NCI-H510A treated with DMSO at 0.1 percent for 48 hours (cell line): ENCODE data around the gene SF3B6.
"Not testable (repeated sequence)": the region's sequence is repeated elsewhere in the genome, so short reads cannot be mapped to it uniquely, and the experiment has no call there.

ENCODE experiments used
- DNase-seq: peaks from one replicate; lab custom pipeline; 2025; lab: John Stamatoyannopoulos, UW

Gene SF3B6

GRCh38 chr2:24075915-24076848, at the start of gene SF3B6:
SF3B6 (minus strand) TSS chr2:24076326; CDS start chr2:24076229, 97 bp downstream.
- DNase-seq, result peak; percentile 99

- DNase-seq, result peak; percentile 29
These were observed 47.9 kb upstream of the SF3B6 start for GRCh38 chr2:24123922-24124580.

- DNase-seq, result peak; percentile 73
These were observed 47.2 kb upstream of the SF3B6 start, which contains the start of the genes FAM228B and PFN4 for GRCh38 chr2:24123195-24123921. FAM228B (plus strand) TSS chr2:24123469; CDS start chr2:24124362, 893 bp downstream. PFN4 (minus strand) TSS chr2:24123334; CDS start chr2:24122535, 799 bp downstream.

GRCh38 chr2:24122366-24123194, 46.5 kb upstream of the SF3B6 start:
- no peak for DNase-seq

GRCh38 chr2:24121469-24121868, 45.3 kb upstream of the SF3B6 start:
- DNase-seq, result no peak

- DNase-seq, result no peak
These were observed 44.9 kb upstream of the SF3B6 start for GRCh38 chr2:24121066-24121465.

GRCh38 chr2:24117902-24118301, 41.8 kb upstream of the SF3B6 start:
- DNase-seq, result no peak

- DNase-seq, result no peak
These were observed 38.9 kb upstream of the SF3B6 start for GRCh38 chr2:24115057-24115456.

GRCh38 chr2:24111407-24111901, 35.3 kb upstream of the SF3B6 start:
- DNase-seq, result no peak

- DNase-seq, result no peak
These were observed 34.7 kb upstream of the SF3B6 start for GRCh38 chr2:24110660-24111303.

GRCh38 chr2:24109431-24109830, 33.3 kb upstream of the SF3B6 start:
- DNase-seq, result not testable (repeated sequence)

GRCh38 chr2:24107336-24107735, 31.2 kb upstream of the SF3B6 start:
- DNase-seq, result no peak

- DNase-seq, result no peak
These were observed 30.7 kb upstream of the SF3B6 start for GRCh38 chr2:24106786-24107185.

- no peak for DNase-seq
These were observed 29.7 kb upstream of the SF3B6 start for GRCh38 chr2:24105816-24106215.

GRCh38 chr2:24104906-24105305, 28.8 kb upstream of the SF3B6 start:
- DNase-seq, result no peak

- DNase-seq, result no peak
These were observed 28.1 kb upstream of the SF3B6 start for GRCh38 chr2:24104110-24104650.

GRCh38 chr2:24102677-24103076, 26.6 kb upstream of the SF3B6 start:
- DNase-seq, result no peak

- no peak for DNase-seq
These were observed 25.9 kb upstream of the SF3B6 start for GRCh38 chr2:24101992-24102391.

GRCh38 chr2:24100732-24101131, 24.6 kb upstream of the SF3B6 start:
- DNase-seq, result not testable (repeated sequence)

GRCh38 chr2:24095171-24095677, 19.1 kb upstream of the SF3B6 start:
- DNase-seq, result not testable (repeated sequence)
